Neural cell (in vitro differentiated cells): ENCODE measurements around the gene ROR1.

Experiments
- CTCF ChIP-seq: fragments of 450-650 bp; IDR thresholded peaks from 2 replicates; pipeline ENCODE4 v1.5.1; 2014; ENCODE audit warnings: antibody characterized with exemption, mild to moderate bottlenecking, moderate library complexity; ENCODE audit not compliant: poor library complexity, severe bottlenecking
- EZH2 ChIP-seq: fragments of 200-600, 300-800 bp; shearing (Covaris generic), sonication (generic); IDR thresholded peaks from 2 replicates; pipeline ENCODE4 v1.6.1; 2014; ENCODE audit warnings: antibody characterized with exemption, low read length, borderline replicate concordance, mild to moderate bottlenecking; ENCODE audit not compliant: insufficient read depth, poor library complexity, severe bottlenecking
- POLR2AphosphoS5 ChIP-seq: IDR thresholded peaks from 2 replicates; pipeline ENCODE4 v1.6.1; 2012
- RAD21 ChIP-seq: fragments of 450-650 bp; conservative IDR thresholded peaks from 2 replicates; pipeline ENCODE4 v1.6.1; 2014; ENCODE audit warnings: antibody characterized with exemption, mild to moderate bottlenecking, moderate library complexity

GRCh38 chr1:64136752-64137411 lies 363.1 kb downstream of the ROR1 start:
- peak; percentile 91 for TF ChIP-seq CTCF
- TF ChIP-seq POLR2AphosphoS5, result no peak
- no peak for TF ChIP-seq EZH2
- peak; percentile 87 for TF ChIP-seq RAD21
